ENCODE results near the gene HPN. TPM values are rescaled to one million over a fixed set of nuclear protein-coding genes. Genes with fewer than 3 reads are reported as not detected.

Gene HPN
- total and polyA plus RNA-seq, 7 experiments from 2014 or later = not detected

DNA sequence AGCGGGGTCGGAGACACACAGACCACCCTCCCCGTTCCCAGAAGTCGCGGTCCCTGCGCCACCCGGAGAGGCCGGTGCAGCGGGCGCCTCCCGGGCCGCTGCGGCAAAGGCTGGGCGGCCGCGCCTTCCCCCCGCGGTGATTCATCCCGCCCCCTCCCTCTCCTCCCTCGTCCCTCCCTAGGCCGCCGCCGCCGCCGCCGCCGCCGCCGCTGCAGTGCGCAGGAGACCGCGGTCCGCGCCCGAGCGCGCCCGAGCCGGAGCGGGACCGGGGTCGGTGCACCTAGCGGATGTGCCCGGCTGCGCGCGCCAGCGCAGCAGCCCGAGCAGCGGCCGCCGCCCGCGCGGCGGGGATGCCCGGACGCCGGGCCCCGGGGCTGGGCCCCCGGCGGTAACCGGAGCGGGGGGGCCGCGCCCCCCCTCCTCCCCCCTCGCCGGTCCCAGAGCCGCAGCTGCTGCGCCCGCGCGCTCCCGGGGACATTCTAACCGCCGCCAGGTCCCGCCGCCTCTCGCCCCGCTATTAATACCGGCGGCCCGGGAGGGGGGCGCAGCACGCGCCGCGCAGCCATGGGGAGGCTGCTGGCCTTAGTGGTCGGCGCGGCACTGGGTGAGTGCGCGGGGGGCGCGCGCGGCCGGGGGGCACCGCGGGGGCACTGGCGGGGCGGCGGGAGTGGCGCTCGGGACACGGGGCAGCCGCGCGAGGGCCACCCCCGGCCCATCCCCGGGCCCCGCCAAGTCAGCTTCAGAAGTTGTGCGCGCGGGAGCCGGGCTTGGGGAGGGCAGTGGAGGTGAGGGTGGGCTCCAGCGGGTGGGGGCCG, 11.1 kb upstream of the HPN start, which contains the start of gene SCN1B:
Gene SCN1B (plus strand): TSS at position 214 of the 815 bp plus-strand sequence. CDS start 351 bp downstream, at position 565.
- Mint-ChIP-seq H3K36me3 (peaks cover 0 to 11% (median 0%) of the 10 kb centered on the region in 5 donors), H3K4me1 (peaks cover 5 to 14% (median 10%) of the 10 kb centered on the region in 7 donors), H3K27ac (peak within 1 kb of the TSS in 6 of 9 donors; percentile 29 to 82 (median 52)), H3K4me3 (peak within 1 kb of the TSS; percentile 65 to 94 (median 80)), H3K9me3 (no peaks in the 10 kb centered on the region), H3K27me3 (peaks cover 13 to 36% (median 19%) of the 10 kb centered on the region in 5 donors)
- Histone ChIP-seq H3K4me3 (ENCODE audit: low read length) (peak within 1 kb of the TSS; percentile 24), H3K36me3 (ENCODE audit: control insufficient read depth in 2 of 3, insufficient read depth in 3 of 3, low read length in 3 of 3) (peaks cover 0 to 30% (median 2%) of the 10 kb centered on the region in 3 experiments), H3K27ac (ENCODE audit: low read depth, low read length) (no peak within 1 kb of the TSS), H3K4me1 (ENCODE audit: control insufficient read depth in 2 of 2, insufficient read depth in 2 of 2, low read length in 2 of 2) (peaks cover 0 to 4% of the 10 kb centered on the region in 2 donors), H3K27me3 (ENCODE audit: control insufficient read depth in 2 of 2, insufficient read depth in 2 of 2, low read length in 2 of 2) (peaks cover 0 to 5% of the 10 kb centered on the region in 2 donors), H3K9me3 (ENCODE audit: control insufficient read depth in 2 of 3, low read length in 3 of 3) (no peaks in the 10 kb centered on the region)
- intact Hi-C loops (cut with micrococcal nuclease) = loop anchor here in 1 of 2 donors (1.0 to 2.0 kb wide), 2 partner anchors 14 to 16 kb away; no protein-coding TSS in a partner anchor
- ChIA-PET POLR2A (interaction anchor here (0.6 to 2.0 kb wide), 2 partner anchors 16 to 46 kb away, joined by 4 to 8 read pairs; no protein-coding TSS in a partner anchor), CTCF (no interaction called here)
- DNase-seq (peak in 7 of 9 donors; percentile 29 to 79 (median 36)), ATAC-seq (peak; percentile 78)

DNA sequence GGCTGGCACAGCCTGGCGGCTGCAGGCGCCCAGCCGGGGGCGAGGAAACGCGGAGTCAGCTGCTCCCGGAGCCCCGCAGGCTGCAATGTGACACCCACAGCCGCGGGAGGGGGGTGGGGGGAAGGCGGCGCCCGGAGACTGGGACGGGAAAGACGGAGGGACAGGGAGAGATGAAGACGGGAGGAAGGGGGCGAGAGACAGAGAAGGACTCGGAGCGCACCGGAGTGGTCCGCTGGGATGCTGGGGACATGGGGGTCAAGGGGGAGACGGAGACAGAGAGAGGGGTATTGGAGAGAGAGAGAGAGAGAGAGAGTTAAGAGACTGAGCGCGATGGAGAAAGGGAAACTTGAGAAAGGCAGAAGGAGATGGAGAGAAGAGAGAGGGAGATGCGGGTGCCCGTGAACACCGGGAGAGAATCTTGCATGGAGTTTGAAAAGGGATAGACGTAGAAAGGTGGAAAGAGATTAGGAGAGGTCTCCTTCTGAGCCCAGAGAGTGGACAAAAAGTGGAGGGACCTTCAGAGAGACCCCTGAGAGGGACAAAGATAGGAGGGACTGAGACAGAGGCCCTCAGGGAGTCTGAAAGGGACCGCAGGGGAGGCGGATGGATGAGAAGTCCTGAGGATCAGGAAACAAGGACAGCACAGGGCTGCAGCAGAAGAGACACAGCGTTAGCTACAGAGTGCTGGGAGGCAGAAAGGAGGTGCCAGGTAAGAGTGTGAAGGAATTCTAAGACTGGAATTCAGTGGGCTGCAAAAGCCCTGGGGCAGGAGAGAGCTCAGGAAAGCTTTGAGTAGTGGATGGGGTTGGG, 10.2 kb upstream of the HPN start:
- DNase-seq = no peak
- ATAC-seq = no peak
- H3K4me1 Mint-ChIP-seq = peaks cover 5 to 14% (median 10%) of the 10 kb centered on the region in 7 donors
- H3K27ac ChIP-seq (ENCODE audit: low read depth, low read length) = no peak overlapping the region
- POLR2A ChIA-PET = interaction anchor here (0.6 to 1.2 kb wide), 3 partner anchors 13 to 47 kb away, joined by 3 to 4 read pairs (median 4); no protein-coding TSS in a partner anchor
- H3K27me3 Mint-ChIP-seq = peaks cover 13 to 36% (median 19%) of the 10 kb centered on the region in 5 donors
- CTCF ChIA-PET = interaction anchor here (1.0 kb wide), 1 partner anchor 13 kb away, joined by 3 read pairs; no protein-coding TSS in a partner anchor
- no peaks in the 10 kb centered on the region for H3K9me3 ChIP-seq (ENCODE audit: control insufficient read depth in 2 of 3, low read length in 3 of 3)
- peaks cover 0 to 5% of the 10 kb centered on the region in 2 donors for H3K27me3 ChIP-seq (ENCODE audit: control insufficient read depth in 2 of 2, insufficient read depth in 2 of 2, low read length in 2 of 2)
- H3K36me3 Mint-ChIP-seq = peaks cover 0 to 11% (median 0%) of the 10 kb centered on the region in 5 donors
- H3K9me3 Mint-ChIP-seq = no peaks in the 10 kb centered on the region
- intact Hi-C loops (cut with micrococcal nuclease) = loop anchor here in 1 of 2 donors (2.0 kb wide), 1 partner anchor 14 kb away; no protein-coding TSS in a partner anchor
- H3K36me3 ChIP-seq (ENCODE audit: control insufficient read depth in 2 of 3, insufficient read depth in 3 of 3, low read length in 3 of 3) = peaks cover 0 to 21% (median 0%) of the 10 kb centered on the region in 3 experiments
- H3K4me1 ChIP-seq (ENCODE audit: control insufficient read depth in 2 of 2, insufficient read depth in 2 of 2, low read length in 2 of 2) = peaks cover 0 to 4% of the 10 kb centered on the region in 2 donors
- H3K4me3 Mint-ChIP-seq = peak overlapping the region; percentile 65 to 94 (median 80)
- peak overlapping the region in 6 of 9 donors; percentile 7 to 82 (median 48) for H3K27ac Mint-ChIP-seq
- H3K4me3 ChIP-seq (ENCODE audit: low read length) = no peak overlapping the region

DNA sequence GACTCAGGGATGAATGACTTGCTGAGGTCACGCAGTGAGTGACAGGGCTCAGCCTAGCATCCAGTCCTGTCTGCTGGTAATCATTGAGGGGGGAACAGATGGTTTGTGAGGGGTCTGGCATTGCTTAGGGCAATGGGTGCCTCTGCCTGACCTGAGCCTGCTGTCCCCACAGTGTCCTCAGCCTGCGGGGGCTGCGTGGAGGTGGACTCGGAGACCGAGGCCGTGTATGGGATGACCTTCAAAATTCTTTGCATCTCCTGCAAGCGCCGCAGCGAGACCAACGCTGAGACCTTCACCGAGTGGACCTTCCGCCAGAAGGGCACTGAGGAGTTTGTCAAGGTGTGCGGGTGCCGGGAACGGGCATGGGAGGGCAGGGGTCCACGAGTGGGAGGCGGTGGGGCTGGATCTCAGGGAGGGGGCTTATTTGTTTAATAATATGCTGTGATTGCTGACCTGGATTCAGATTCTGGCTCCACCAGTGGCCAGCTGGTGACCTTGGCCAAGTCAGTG, 9.1 kb upstream of the HPN start:
- Mint-ChIP-seq H3K36me3 (peaks cover 0 to 7% (median 0%) of the 10 kb centered on the region in 5 donors), H3K27me3 (peaks cover 13 to 36% (median 19%) of the 10 kb centered on the region in 5 donors), H3K27ac (peak overlapping the region in 1 of 9 donors; percentile 25), H3K4me1 (peaks cover 5 to 14% (median 10%) of the 10 kb centered on the region in 7 donors), H3K4me3 (peak overlapping the region in 1 of 10 donors; percentile 25), H3K9me3 (no peaks in the 10 kb centered on the region)
- H3K27me3 ChIP-seq (ENCODE audit: control insufficient read depth in 2 of 2, insufficient read depth in 2 of 2, low read length in 2 of 2) = peaks cover 0 to 5% of the 10 kb centered on the region in 2 donors
- H3K4me3 ChIP-seq (ENCODE audit: low read length) = no peak overlapping the region
- peaks cover 0 to 10% (median 0%) of the 10 kb centered on the region in 3 experiments for H3K36me3 ChIP-seq (ENCODE audit: control insufficient read depth in 2 of 3, insufficient read depth in 3 of 3, low read length in 3 of 3)
- H3K9me3 ChIP-seq (ENCODE audit: control insufficient read depth in 2 of 3, low read length in 3 of 3) = no peaks in the 10 kb centered on the region
- ChIA-PET POLR2A (interaction anchor here (1.2 kb wide), 1 partner anchor 18 kb away, joined by 3 read pairs; no protein-coding TSS in a partner anchor), CTCF (no interaction called here)
- DNase-seq (no peak), ATAC-seq (no peak)
- intact Hi-C loops (cut with micrococcal nuclease) = no loop called here
- H3K27ac ChIP-seq (ENCODE audit: low read depth, low read length) = no peak overlapping the region
- H3K4me1 ChIP-seq (ENCODE audit: control insufficient read depth in 2 of 2, insufficient read depth in 2 of 2, low read length in 2 of 2) = peaks cover 0 to 4% of the 10 kb centered on the region in 2 donors

DNA sequence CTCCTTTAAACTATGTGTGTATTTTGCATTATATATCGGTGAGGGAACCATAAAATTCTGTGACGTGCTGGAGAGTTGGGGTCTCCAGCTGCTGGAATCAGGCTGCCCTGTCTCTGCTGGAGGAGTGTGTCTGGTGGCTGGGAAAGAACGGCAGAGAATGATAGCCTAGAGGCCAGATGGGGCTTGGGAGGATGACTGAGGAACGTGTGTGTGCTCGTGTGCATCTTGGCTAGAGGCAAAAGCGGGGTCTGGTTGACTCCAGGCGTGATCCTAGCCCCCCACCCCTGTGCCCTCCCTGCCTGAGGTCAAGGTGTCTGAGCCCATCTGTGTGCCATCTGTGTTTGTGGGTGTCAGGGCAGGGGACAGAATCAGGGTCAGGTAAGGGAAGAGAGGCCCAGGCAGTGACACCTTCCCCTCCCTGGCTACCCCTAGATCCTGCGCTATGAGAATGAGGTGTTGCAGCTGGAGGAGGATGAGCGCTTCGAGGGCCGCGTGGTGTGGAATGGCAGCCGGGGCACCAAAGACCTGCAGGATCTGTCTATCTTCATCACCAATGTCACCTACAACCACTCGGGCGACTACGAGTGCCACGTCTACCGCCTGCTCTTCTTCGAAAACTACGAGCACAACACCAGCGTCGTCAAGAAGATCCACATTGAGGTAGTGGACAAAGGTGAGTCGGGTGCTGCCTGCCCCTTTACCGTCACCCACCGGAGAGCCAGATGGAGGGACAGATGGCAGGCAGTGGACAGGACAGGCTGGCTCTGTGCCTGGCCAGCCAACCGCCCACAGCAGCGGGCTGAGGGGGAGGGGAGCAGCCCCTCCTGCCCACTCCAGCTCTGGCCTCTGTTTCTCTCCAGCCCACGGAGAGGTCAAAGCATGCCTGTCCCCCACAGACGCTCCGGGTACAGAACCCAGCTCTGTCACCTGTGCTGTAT, 8.2 kb upstream of the HPN start:
- Mint-ChIP-seq H3K4me1 (peaks cover 5 to 18% (median 13%) of the 10 kb centered on the region in 7 donors), H3K27me3 (peaks cover 13 to 38% (median 19%) of the 10 kb centered on the region in 5 donors), H3K36me3 (peaks cover 0 to 2% (median 0%) of the 10 kb centered on the region in 5 donors), H3K4me3 (peak overlapping the region in 2 of 10 donors; percentile 6 to 20), H3K9me3 (no peaks in the 10 kb centered on the region), H3K27ac (peak overlapping the region in 1 of 9 donors; percentile 25)
- peaks cover 0 to 4% of the 10 kb centered on the region in 2 donors for H3K4me1 ChIP-seq (ENCODE audit: control insufficient read depth in 2 of 2, insufficient read depth in 2 of 2, low read length in 2 of 2)
- peaks cover 0 to 5% of the 10 kb centered on the region in 2 donors for H3K27me3 ChIP-seq (ENCODE audit: control insufficient read depth in 2 of 2, insufficient read depth in 2 of 2, low read length in 2 of 2)
- no peaks in the 10 kb centered on the region for H3K9me3 ChIP-seq (ENCODE audit: control insufficient read depth in 2 of 3, low read length in 3 of 3)
- ATAC-seq = no peak
- ChIA-PET POLR2A (no interaction called here), CTCF (no interaction called here)
- peaks cover 0 to under 1% (median 0%) of the 10 kb centered on the region in 3 experiments for H3K36me3 ChIP-seq (ENCODE audit: control insufficient read depth in 2 of 3, insufficient read depth in 3 of 3, low read length in 3 of 3)
- H3K4me3 ChIP-seq (ENCODE audit: low read length) = no peak overlapping the region
- no peak overlapping the region for H3K27ac ChIP-seq (ENCODE audit: low read depth, low read length)
- DNase-seq = no peak
- intact Hi-C loops (cut with micrococcal nuclease) = no loop called here

DNA sequence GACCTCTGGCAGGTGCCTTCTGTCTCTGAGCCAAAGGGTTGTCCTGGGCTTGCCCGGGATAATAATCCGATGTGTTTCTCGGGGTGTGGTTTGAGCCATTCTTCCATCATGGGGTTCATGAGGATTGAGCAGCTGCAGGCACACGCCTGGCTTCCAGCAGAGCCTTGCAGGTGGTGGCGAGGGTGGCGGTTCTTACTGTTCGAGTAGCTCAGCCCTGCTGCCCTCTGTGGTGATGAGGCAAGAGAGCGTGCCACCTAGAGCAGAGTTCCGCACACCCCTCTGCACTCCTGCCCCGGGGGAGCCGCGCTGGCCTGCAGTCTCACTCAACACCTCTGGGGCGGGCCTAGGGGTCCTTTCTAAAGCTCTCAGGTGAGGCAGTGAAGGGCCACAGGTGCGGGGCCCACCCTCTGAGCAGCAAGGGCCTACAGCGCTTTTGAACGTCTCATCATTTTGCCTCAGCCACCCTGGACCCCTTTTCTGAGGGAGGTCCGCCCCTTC, 7.5 kb upstream of the HPN start:
- no peak for ATAC-seq
- no peak for DNase-seq
- Histone ChIP-seq H3K27me3 (ENCODE audit: control insufficient read depth in 2 of 2, insufficient read depth in 2 of 2, low read length in 2 of 2) (peaks cover 0 to 5% of the 10 kb centered on the region in 2 donors), H3K9me3 (ENCODE audit: control insufficient read depth in 2 of 3, low read length in 3 of 3) (no peaks in the 10 kb centered on the region), H3K4me1 (ENCODE audit: control insufficient read depth in 2 of 2, insufficient read depth in 2 of 2, low read length in 2 of 2) (peaks cover 0 to 4% of the 10 kb centered on the region in 2 donors), H3K27ac (ENCODE audit: low read depth, low read length) (no peak overlapping the region), H3K4me3 (ENCODE audit: low read length) (no peak overlapping the region), H3K36me3 (ENCODE audit: control insufficient read depth in 2 of 3, insufficient read depth in 3 of 3, low read length in 3 of 3) (no peaks in the 10 kb centered on the region)
- CTCF ChIA-PET = no interaction called here
- Mint-ChIP-seq H3K4me1 (peaks cover 5 to 23% (median 18%) of the 10 kb centered on the region in 7 donors), H3K27ac (no peak overlapping the region), H3K27me3 (peaks cover 13 to 40% (median 19%) of the 10 kb centered on the region in 5 donors), H3K4me3 (no peak overlapping the region), H3K36me3 (no peaks in the 10 kb centered on the region), H3K9me3 (no peaks in the 10 kb centered on the region)
- POLR2A ChIA-PET = interaction anchor here (0.7 kb wide), 1 partner anchor 12 kb away, joined by 3 read pairs; no protein-coding TSS in a partner anchor
- intact Hi-C loops (cut with micrococcal nuclease) = no loop called here
